Transverse colon (tissue), 4 donors: ENCODE data around the gene SLC37A2.

Experiments
- CTCF ChIP-seq, 5 experiments: fragments of 200-600 bp in 3 of 5; fragments of 450-650 bp in 2 of 5; sonication (generic) in 3 of 5; IDR thresholded peaks; 1 replicate in 2 of 5; 2 replicates in 3 of 5; pipeline ENCODE4 v1.5.1; 2016 to 2017; ENCODE audit warnings: antibody characterized with exemption in 5 of 5, inconsistent platforms in 3 of 5, mild to moderate bottlenecking in 2 of 5, moderate library complexity in 1 of 5
- POLR2A ChIP-seq: fragments of 450-650 bp; IDR thresholded peaks from one replicate; pipeline ENCODE4 v1.6.1; 2016; ENCODE audit warnings: antibody characterized with exemption, mild to moderate bottlenecking, moderate library complexity
- POLR2AphosphoS5 ChIP-seq, 3 donors: sonication (generic); formaldehyde crosslinking; IDR thresholded peaks; one replicate each; pipeline ENCODE4 v1.6.1; 2016; ENCODE audit warnings: antibody characterized with exemption in 3 of 3

- TF ChIP-seq CTCF (IDR thresholded peaks at IDR 0.05) = no peak
- no peak for TF ChIP-seq POLR2A
- TF ChIP-seq POLR2AphosphoS5 (IDR thresholded peaks at IDR 0.05) = no peak
Observed at GRCh38 chr11:125071846-125072217, 8.7 kb downstream of the SLC37A2 start.
